ENCODE measurements around the gene MDP1. TPM values are rescaled to one million over a fixed set of nuclear protein-coding genes. Genes with fewer than 3 reads are reported as not detected.

The MDP1 gene
- total RNA-seq, 1 donor from 2014 or later: 18.4 TPM

DNA sequence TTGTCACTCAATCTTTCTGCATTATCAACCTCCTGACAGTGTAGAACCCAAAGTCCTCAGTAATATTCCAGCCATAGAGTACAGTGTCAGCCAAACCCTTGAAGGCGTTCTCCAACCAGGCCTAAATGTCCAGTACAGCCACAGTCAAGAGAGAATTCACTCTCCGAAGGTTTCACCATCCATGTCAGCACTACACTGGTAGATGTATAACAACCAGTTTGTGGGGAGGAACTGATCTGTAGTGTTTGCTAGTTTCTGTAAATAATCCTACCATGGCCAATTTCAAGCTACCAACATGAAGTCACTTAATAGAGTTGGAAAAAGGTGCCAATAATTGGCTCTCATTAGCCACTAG lies 456 bp upstream of the MDP1 start:
- no peaks in the 10 kb centered on the region for H3K9me3 Mint-ChIP-seq
- TF ChIP-seq CTCF (IDR thresholded peaks at IDR 0.05; ENCODE audit: unreplicated experiment): no peak
- peaks cover 35% of the 10 kb centered on the region for H3K4me1 Mint-ChIP-seq
- H3K27me3 Mint-ChIP-seq (ENCODE audit: low read depth): no peaks in the 10 kb centered on the region
- H3K27ac Mint-ChIP-seq: peak overlapping the region; percentile 99
- DNase-seq (ENCODE audit: low spot score in 2 of 2, unreplicated experiment in 2 of 2): no peak
- H3K4me3 Mint-ChIP-seq: peak overlapping the region; percentile 91
- peaks cover 7% of the 10 kb centered on the region for H3K36me3 Mint-ChIP-seq

DNA sequence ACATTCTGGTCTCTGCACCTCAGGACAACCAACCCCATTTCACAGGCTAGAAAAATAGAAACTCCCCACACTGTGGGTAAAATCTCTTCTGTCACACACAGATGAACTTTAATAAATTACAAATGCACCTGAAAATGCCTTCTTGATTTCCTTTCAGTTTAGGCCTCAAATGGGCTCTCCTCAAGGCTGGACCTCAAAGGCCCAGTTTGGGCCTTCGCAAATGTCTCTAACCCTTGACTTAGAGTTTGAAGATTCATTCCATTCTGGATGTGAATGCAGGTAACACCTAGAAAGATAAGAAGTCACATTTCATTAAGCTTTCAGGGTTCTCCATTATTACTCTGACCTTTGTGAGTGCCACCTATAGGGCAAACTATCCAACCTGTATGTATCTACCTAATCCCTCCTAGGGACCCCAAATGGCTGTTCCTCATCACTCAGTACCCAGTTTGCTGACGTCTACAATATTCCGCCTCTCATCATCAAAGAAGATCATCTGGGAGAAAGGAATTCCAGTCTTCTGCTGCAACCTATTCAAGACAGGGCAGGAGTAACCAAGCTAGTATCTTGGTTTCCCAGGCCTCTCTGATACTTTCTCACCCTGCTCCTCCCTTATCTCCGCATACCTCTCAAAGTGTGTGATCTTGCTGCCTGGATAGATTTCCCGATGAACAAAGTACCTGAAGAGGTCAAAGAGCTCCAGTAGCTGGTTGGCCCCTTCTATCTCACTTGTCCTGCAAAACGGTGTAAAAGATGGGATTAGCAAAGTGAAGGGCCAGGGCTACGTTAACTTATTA lies 1.8 kb downstream of the MDP1 start:
- Mint-ChIP-seq H3K27ac (peak overlapping the region; percentile 99), H3K27me3 (ENCODE audit: low read depth) (no peaks in the 10 kb centered on the region), H3K4me1 (peaks cover 35% of the 10 kb centered on the region), H3K9me3 (no peaks in the 10 kb centered on the region), H3K4me3 (peak overlapping the region; percentile 78), H3K36me3 (peaks cover 16% of the 10 kb centered on the region)
- no peak for DNase-seq (ENCODE audit: low spot score in 2 of 2, unreplicated experiment in 2 of 2)
- no peak for TF ChIP-seq CTCF (IDR thresholded peaks at IDR 0.05; ENCODE audit: unreplicated experiment)

GRCh38 chr14:24212924-24213865 lies 2.7 kb downstream of the MDP1 start, which contains the start of gene CHMP4A:
CHMP4A (minus strand) TSS chr14:24213488; CDS start chr14:24213439, 49 bp downstream.
- Mint-ChIP-seq H3K9me3 (no peaks in the 10 kb centered on the region), H3K27ac (peak within 1 kb of the TSS; percentile 99), H3K4me3 (peak within 1 kb of the TSS; percentile 78), H3K4me1 (peaks cover 35% of the 10 kb centered on the region), H3K36me3 (peaks cover 16% of the 10 kb centered on the region), H3K27me3 (ENCODE audit: low read depth) (no peaks in the 10 kb centered on the region)
- DNase-seq (ENCODE audit: low spot score in 2 of 2, unreplicated experiment in 2 of 2): peak; percentile 90 to 94
- no peak for TF ChIP-seq CTCF (IDR thresholded peaks at IDR 0.05; ENCODE audit: unreplicated experiment)

DNA sequence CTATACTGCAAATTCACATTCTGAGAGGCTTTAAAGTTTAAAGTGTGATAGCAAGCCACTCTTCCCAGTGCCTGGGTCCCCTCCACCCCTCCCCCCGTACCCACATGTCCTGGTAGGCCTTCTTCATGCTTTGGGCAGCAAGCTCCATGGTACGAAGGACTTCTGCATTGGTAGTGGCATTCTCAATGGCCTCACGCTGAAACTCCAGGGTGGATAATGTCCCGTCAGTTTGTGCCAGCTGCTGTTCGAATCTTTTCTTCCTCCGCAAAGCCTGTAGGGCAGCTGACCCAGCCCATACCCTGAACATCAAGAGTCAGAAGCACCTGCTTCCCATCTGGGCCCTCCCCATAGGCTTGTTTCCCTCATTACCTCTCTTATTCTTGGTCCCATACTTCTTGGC lies 4.6 kb downstream of the MDP1 start:
- H3K4me1 Mint-ChIP-seq: peaks cover 34% of the 10 kb centered on the region
- no peaks in the 10 kb centered on the region for H3K9me3 Mint-ChIP-seq
- peaks cover 27% of the 10 kb centered on the region for H3K36me3 Mint-ChIP-seq
- H3K4me3 Mint-ChIP-seq: peak overlapping the region; percentile 78
- TF ChIP-seq CTCF (IDR thresholded peaks at IDR 0.05; ENCODE audit: unreplicated experiment): no peak
- no peak for DNase-seq (ENCODE audit: low spot score in 2 of 2, unreplicated experiment in 2 of 2)
- H3K27ac Mint-ChIP-seq: peak overlapping the region; percentile 56
- H3K27me3 Mint-ChIP-seq (ENCODE audit: low read depth): no peaks in the 10 kb centered on the region

DNA sequence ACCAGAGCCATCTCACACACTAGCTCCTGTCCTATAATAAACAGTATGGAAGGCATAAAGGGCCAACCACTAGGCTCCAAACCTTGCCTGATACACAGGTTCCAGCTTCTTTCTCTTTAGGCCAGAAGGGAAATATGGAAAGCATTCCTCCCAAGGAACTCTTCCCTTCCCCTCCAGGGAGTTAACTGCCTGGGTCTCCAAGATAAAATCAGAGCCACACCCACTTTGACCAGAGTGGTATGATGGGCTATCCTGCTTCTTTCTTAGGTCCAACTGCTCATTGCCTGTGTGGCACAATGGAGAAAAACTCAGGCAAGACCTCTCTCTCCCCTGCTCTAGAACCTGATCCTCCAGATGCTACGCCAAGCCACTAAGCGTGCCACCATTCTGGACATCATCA lies 8.2 kb downstream of the MDP1 start:
- no peak for DNase-seq (ENCODE audit: low spot score in 2 of 2, unreplicated experiment in 2 of 2)
- Mint-ChIP-seq H3K36me3 (peaks cover 53% of the 10 kb centered on the region), H3K27me3 (ENCODE audit: low read depth) (no peaks in the 10 kb centered on the region), H3K27ac (no peak overlapping the region), H3K9me3 (peaks cover 6% of the 10 kb centered on the region), H3K4me3 (no peak overlapping the region), H3K4me1 (peaks cover 7% of the 10 kb centered on the region)
- no peak for TF ChIP-seq CTCF (IDR thresholded peaks at IDR 0.05; ENCODE audit: unreplicated experiment)
